HG02840 (cell line): Measurements from ENCODE around the gene LRRIQ4.

Experiments
- ATAC-seq: cut with Tn5 transposase; IDR thresholded peaks from one replicate; pipeline ENCODE4 v1.9.1; 2021; ENCODE audit warnings: mild to moderate bottlenecking, moderate library complexity, moderate number of reproducible peaks; ENCODE audit not compliant: unreplicated experiment, low FRiP score

LRRIQ4 gene

DNA sequence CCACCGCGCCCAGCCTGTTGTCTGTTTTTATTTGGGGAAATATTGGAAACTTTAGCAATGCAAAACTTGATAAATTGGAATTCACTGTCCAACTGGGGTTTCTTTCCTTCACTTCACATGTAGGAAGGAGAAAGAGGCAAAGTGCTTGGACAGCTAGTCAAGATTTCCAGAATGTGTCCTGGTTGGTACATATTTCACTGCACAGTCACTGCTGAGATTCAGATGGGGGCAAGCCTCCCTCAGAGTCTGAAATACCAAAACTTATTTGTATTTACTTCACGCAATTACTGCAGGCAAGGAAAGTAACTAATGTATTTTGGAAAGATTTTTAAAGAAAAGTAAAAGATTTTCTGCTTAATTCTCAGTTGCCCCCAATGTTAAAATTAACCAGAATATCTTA lies 36.1 kb downstream of the LRRIQ4 start:
- ATAC-seq: no peak

DNA sequence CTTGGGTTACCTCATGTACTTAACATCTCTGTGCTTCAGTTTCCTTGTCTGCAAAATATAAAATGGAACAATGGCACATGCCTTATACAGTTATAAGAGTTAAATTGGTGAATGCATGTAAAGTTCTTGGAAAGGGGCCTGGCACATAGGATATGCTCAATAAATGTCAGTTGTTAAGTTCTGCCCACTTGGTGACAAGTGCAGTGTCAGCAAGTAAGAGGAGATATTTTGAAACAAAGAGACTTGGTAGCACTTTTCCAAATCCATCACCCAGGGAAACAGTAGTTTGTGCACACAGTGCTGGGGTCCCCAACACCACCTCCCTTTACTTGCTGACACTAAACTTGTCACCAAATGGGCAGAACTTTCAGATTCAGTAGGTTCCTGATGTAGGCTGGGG lies 37.9 kb downstream of the LRRIQ4 start:
- ATAC-seq: no peak

DNA sequence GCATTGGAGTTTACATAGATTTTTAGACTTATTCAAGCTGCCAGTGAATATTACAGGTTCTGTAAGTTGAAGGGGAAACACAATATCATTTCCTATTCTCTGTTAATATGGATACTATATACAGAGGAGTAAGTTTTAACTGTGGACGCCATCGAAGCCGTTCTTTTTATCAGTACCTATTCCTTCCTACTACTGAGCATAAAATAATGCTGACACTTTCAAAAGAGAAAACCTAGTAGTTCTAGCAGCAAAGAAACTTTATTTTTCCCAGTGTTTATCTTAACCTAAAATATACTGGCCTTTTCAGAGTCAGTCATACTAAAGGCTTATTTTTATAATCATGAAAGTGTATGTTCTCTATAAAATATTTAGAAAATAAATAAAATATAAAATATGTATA lies 42.8 kb downstream of the LRRIQ4 start:
- ATAC-seq: no peak

DNA sequence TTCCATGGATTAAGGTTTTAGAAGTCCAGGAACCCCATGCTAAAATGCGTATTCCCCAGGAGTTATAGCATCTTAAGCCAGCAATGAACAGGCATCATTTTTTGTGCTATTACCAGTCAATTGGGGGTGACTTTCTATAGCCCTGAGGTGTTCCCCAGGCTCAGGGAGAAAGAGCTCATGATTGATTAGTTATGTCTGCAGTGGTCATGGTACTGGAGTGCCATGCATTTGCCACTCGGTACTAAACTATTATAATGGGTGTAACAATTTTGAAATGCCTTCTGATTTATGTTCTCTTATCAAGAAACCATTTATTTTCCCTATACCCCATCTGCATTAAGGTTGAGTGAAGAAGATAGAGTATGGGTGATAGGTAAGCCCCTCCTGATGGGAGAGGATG lies 45.1 kb downstream of the LRRIQ4 start:
- ATAC-seq: no peak

DNA sequence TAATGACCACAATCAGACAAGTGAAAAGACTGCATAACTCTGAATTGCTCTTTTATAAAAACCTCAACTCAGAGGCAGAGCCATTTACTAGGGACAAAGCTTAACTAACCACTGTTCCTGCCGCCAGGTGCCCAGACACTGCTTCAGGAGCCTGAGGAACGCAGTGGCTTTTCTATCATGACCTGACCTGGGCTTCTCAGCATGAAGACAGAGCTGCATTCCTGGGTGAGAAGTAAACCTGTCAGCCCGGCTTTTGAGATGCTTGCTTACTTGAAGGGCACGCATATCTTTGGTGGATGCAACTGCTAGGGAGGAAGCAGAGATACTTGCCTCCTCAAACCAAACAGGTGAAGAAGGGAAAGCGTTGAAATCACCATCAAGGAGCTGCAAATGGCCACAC lies 49.2 kb downstream of the LRRIQ4 start:
- ATAC-seq: no peak

DNA sequence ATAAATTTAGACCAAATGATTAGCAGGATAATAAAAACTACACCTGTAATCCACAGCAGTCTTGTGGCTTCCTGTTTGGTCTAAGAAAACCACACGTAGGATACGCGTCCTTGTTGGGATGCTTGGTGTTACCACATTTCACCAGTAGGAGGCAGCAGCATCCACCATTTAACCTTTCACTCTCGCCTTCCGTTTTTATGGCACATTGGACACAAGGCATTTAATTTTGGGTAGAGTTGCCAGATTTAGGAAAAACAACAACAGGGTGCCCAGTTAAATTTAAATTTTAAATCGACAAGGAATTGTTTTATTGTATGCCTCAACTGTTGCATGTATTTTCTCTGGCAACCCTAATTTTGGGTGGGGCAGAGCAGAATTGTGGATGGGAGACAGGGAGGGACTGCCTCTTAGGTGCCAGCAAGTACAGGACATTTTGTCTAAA lies 50.8 kb downstream of the LRRIQ4 start:
- ATAC-seq: no peak

DNA sequence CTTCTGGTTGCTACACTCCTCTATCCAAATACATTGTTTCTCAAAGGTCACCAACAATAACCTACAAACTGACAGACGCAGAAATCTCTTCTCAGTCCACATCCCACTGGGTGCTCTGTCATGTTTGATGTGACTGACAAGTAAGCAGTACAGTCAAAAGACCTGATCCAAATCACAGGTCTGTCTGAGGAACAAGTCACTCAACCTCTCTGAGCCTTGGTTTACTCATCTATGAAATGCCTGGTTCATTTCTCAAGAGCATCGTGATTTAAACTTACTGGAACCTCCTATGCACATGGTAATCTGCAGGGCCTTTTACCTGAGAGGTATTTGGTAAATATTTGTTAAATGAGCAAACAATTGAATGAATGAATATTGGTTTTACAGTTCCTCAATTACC lies 51.6 kb downstream of the LRRIQ4 start:
- ATAC-seq: no peak

DNA sequence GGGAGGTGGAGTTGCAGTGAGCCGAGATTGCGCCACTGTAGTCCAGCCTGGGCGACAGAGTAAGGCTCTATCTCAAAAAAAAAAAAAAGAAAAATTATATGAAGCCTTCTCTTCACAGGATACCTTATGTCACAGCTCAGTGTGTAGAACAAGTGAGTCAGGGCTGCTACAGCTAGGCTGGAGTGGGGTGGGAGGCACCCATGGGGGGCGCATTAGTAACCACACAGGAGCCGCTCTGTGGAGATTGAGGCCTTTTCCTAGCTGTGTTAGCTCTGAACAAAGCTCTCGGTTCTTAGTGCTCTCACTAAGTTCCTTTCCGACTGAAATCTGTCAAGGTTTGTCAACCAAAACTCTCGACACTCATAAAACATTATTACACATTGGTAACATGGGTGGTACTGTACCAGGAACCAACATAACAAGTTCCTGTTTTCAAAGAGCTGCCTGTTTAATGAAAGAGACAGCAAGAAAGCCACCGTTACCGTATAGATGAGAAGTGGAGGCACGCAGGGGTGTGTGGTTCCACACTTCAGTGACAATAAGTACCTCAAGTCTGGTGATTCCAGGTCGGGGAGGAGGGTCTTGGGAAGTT lies 52.6 kb downstream of the LRRIQ4 start:
- no peak for ATAC-seq

DNA sequence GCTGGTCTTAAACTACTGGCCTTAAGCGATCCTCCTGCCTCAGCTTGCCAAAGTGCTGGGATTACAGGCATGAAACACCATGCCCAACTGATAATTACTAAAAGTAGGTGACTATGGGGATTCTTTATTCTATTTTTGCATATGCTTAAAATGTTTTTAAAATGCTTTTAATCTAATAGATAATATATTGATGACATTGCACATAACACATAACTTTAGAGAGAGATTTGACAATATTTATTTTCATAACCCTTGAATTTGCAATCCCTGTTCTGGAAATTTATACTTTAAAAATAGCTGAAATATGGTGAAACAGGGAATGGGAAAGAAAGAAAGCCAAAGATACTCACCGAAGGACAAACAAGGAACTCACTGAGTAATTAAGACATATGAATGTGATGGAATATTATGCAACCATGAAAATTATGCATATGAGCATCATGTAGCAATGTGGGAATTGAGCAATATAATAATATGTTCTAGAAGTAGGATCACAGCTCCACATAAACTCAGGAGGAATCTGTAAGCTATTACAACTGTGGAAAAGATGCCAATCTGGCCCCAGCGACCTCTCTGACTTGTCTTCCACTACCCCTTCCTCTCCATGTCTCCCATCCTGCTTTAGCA lies 55.0 kb downstream of the LRRIQ4 start:
- no peak for ATAC-seq

DNA sequence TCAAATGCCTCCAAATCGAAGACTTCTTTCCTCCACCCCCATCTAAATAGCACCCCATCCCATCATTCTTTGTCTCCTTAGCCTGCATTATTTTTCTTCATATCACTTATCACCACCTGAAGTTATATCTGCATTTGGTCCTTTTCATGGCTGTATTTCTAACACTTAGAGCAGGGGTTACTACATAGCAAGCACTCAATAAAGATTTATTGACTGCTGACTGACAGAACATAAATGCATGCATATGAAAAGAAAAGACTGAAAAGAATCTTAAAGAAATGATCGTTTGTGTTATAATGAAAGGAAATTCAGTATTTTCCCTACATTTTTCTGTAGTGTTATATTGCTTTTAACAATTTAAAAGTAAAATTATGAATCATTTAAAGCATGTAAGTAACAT lies 55.7 kb downstream of the LRRIQ4 start:
- no peak for ATAC-seq

DNA sequence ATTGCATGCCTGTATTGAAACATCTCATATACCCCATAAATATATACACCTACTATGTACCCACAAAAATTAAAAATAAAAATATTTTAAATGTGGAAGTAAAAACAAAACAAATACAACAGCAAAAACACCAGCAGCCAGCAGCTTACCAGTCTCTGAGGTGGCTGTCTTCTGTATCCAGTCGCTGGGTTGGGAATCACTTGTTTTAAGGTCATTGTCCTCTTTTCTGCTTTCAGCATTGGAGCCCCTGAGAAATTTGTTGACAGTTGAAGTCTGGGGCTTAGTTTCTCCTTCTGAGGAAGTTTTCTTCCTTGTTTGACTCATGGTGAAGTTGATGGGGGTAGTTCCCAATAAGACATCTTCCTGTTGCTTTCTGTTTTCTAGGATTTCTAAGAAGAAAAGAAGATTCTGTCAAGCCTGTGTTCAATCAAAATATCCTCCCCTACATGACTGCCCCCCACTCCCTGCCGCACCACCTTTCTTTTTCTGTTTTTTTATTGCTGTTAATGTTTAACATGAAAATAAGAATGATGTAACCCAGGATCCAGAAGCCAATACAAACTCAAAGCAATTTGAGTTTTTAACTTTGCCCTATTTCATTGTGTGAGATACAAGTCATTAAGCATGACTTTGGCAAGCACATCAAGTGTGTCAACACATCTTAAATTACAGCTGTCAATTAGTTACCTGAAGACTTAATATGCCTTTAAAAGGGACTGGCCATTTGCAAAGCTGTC lies 57.0 kb downstream of the LRRIQ4 start, which contains the start of gene LRRC31:
Gene LRRC31 (minus strand): TSS at position 452 of the 737 bp plus-strand sequence. CDS start 128 bp downstream, at position 324.
- no peak for ATAC-seq

DNA sequence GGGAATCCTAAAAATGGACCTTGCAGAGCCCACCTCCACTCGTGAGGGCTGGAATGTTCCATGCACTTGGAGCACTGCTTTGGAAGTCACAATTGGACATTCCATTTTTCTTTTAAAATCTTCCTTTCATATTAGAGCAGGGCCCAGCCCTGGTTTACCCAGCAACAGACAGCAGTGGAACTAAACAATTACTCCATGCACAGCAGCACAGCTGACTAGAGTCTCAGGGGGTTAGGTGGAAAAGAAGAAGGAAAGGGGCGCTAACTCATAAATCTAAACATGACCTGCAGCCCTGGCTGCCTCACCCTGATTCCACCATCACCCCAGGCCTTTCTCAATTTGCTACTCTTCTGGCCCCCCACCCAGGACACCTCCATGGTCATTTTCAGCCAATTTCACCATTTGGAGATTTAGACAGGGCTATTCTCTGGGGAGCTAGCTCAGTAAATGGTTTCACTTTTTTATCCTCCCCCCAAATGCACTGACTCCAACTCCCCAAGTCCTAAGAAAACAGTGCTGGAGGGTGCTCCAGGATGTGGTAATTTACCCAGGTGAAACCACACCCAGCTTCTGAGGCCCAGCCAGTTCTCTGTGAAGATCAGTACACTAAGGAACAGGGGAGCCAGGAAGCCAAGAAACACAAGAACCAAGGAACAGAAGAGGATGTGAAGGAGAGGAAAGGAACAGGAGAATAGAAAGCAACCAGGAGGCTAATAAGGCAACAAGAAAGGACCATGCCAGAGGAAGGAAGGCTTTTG lies 58.6 kb downstream of the LRRIQ4 start:
- no peak for ATAC-seq

DNA sequence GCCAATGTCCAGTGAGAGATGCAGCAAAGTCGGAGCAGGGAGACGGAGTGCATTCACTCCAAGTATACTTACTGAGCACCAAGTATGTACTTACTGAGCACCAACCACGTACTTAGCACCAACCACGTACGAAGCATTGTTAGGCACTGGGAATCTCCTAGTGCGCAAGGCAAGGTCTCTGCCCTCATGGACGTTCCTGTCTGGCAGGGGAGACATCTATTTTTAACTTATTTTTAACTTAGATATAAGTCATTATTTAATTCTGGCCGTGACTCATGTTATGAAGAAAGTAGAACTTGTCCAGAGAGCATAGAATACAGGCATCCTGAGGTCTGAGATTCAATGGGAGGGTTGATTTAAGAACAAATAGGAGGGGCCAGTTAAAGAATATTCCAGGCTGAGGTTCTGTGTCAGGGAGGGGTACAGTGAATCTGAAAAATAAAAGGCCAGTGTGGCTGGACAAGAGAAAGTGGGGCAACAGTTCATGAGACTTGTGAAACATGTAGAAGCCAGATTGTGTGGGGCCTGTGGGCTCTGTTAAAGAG lies 66.4 kb downstream of the LRRIQ4 start:
- ATAC-seq: no peak

DNA sequence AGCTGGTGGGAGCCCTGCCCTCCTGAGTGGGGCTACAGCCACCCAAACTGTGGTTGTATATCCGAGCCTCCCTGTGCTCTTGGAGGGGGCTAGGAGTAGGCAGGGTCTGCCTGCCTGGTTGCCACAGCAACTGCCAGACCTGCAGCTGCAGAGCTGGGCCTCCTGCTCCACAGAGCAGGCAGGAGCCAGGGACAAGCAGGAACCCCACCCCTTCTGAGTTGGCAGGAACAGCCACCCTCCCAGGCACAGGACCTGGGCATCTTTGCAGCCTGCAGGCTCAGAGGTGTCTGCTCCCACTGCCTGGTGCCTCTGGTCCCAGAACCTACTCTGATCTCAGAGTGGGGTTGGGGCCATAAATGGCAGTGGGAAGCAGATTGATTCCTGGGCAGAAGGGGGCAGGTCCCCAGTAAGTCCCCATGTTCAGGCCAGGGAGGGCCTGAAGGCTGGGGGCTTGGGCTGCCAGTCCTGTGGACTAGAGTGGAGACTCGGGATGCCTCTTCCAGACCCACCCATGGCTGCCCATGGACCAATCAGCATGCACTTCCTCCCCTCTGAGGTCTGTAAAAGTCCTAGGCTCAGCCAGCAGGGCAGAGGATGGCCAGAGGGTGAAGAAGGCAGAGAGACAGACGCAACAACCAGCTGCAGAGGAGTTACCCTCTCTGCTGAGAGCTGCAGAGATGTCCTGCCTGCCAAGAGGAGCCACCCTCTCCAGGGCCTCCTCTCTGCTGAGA lies 67.3 kb downstream of the LRRIQ4 start:
- ATAC-seq: no peak

DNA sequence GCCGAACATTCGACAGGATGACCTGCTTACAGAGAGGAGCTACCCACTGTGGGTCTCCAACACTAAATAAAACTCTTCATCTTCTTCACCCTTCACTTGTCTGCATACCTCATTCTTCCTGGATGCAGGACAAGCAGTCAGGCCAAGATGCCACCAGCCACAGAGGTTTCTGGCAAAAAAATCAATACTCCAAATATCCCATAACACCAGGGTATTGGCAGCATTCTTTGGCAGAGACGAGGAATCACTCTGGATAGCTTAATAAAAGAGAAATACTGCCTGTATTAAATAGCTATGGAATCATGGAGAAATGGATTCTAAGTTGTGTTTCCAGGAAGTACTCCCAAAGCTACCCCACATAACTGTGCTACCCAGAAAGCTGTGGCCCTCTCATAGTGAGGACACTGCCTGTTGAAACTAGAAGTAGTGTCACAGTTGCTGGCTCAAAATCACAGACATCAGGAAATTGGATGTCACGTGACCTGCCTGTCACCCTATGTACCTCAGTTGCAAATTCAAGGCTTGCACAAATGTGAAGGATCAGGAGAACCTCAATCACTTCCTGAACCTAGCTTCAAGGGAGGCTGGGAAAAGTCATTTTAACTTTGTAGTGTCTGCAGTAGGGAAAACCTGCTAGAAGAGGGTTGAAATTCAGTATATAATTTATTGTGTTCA lies 68.0 kb downstream of the LRRIQ4 start:
- no peak for ATAC-seq

DNA sequence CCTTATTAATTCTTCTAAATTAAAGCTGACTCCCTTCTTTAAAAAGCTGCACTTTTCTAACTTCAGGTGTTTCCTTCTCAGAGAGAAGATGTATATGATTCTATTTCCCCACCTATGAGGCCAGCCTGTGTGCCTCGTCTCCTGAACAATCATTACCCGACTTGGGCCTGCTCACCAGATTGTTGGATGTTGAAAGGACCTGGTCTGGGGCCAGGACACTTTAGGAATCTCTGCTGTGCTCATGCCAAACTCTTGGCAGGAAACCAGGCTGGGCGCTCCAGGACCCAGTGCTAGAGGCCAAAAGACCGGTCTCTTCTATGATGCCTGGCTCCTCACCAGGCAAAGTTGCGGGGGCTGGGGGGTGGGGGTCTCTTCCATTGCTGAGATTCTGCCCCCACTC lies 74.0 kb downstream of the LRRIQ4 start:
- no peak for ATAC-seq
